ENCODE measurements around the gene GBX1. TPM values are rescaled to one million over a fixed set of nuclear protein-coding genes. Genes with fewer than 3 reads are reported as not detected.
A peak's percentile ranks its signal among the peaks of the same experiment; 100 is the strongest.

GBX1 gene
- total RNA-seq, 1 donor from 2014 or later: not detected

DNA sequence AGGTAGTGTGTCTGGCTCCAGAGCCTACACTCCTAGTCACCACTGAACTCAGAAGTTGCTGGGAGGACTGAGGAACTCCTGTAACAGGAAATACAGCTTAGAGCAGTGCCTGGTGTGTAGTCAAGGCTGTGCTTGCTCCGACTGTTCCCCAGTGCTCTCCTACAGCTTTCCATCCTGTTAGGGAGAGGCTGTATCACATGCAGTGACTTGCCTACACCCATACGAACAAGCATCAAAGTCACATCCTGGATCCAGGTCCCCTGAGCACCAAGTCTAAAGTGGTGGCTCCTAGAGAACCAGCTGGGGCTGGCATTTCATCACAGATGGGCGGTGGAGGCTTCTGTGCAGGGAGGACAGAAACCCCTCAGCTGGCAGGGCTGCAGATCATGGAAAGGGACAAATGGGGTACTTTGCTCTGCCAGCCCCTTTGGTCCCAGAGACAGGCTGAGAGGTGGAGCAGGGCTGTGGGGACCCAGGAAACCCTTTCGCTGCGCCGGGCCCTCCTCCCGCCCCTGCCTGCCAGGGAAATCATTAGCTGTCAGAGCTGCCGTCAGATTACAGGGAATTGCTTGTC is 11.9 kb upstream of the GBX1 start:
- H3K4me1 ChIP-seq: no peaks in the 10 kb centered on the region
- H3K27ac ChIP-seq: no peak overlapping the region
- no peaks in the 10 kb centered on the region for H3K27me3 ChIP-seq
- TF ChIP-seq, protein P1, sequence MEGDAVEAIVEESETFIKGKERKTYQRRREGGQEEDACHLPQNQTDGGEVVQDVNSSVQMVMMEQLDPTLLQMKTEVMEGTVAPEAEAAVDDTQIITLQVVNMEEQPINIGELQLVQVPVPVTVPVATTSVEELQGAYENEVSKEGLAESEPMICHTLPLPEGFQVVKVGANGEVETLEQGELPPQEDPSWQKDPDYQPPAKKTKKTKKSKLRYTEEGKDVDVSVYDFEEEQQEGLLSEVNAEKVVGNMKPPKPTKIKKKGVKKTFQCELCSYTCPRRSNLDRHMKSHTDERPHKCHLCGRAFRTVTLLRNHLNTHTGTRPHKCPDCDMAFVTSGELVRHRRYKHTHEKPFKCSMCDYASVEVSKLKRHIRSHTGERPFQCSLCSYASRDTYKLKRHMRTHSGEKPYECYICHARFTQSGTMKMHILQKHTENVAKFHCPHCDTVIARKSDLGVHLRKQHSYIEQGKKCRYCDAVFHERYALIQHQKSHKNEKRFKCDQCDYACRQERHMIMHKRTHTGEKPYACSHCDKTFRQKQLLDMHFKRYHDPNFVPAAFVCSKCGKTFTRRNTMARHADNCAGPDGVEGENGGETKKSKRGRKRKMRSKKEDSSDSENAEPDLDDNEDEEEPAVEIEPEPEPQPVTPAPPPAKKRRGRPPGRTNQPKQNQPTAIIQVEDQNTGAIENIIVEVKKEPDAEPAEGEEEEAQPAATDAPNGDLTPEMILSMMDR (IDR thresholded peaks at IDR 0.05): no peak
- H3K4me3 ChIP-seq: no peak overlapping the region
- intact Hi-C loops (cut with DNase I): loop anchor here (10.0 kb wide), 1 partner anchor 275 kb away; no protein-coding TSS in a partner anchor
- H3K36me3 ChIP-seq: no peaks in the 10 kb centered on the region
- DNase-seq (ENCODE audit: low spot score in 2 of 2): peak in 1 of 2 donors; percentile 38
- no peaks in the 10 kb centered on the region for H3K9me3 ChIP-seq

DNA sequence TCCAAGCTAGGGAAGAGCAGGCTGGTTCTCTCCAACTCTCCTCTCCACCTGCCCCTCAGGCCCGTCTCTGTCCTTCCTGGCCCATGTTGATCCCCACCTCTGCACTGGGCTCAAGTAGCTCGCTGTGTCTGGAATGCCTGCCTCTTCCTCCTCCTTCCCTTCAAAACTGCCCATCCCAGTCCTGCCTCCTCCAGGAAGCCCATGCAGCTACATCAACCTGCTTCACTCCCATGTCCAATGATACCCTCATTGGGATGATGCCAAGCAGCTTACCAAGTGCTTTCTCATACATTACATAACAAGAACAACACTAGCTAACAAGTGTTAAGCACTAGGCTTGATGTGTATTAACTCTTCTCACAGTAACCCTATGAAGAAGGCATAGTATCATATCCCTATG is 11.3 kb upstream of the GBX1 start:
- intact Hi-C loops (cut with DNase I): loop anchor here (10.0 kb wide), 1 partner anchor 274 kb away; no protein-coding TSS in a partner anchor
- TF ChIP-seq, protein P1 (IDR thresholded peaks at IDR 0.05): no peak
- Histone ChIP-seq H3K4me1 (no peaks in the 10 kb centered on the region), H3K27me3 (no peaks in the 10 kb centered on the region), H3K9me3 (no peaks in the 10 kb centered on the region), H3K27ac (no peak overlapping the region), H3K4me3 (no peak overlapping the region), H3K36me3 (no peaks in the 10 kb centered on the region)
- peak in 1 of 2 donors; percentile 52 for DNase-seq (ENCODE audit: low spot score in 2 of 2)

GRCh38 chr7:151178236-151178635 is 10.7 kb upstream of the GBX1 start:
- Histone ChIP-seq H3K9me3 (no peaks in the 10 kb centered on the region), H3K4me1 (no peaks in the 10 kb centered on the region), H3K36me3 (no peaks in the 10 kb centered on the region), H3K4me3 (no peak overlapping the region), H3K27me3 (peaks cover under 1% of the 10 kb centered on the region), H3K27ac (no peak overlapping the region)
- TF ChIP-seq, protein P1 (IDR thresholded peaks at IDR 0.05): no peak
- DNase-seq (ENCODE audit: low spot score in 2 of 2): peak in 1 of 2 donors; percentile 43
- intact Hi-C loops (cut with DNase I): loop anchor here (10.0 kb wide), 1 partner anchor 273 kb away; no protein-coding TSS in a partner anchor

DNA sequence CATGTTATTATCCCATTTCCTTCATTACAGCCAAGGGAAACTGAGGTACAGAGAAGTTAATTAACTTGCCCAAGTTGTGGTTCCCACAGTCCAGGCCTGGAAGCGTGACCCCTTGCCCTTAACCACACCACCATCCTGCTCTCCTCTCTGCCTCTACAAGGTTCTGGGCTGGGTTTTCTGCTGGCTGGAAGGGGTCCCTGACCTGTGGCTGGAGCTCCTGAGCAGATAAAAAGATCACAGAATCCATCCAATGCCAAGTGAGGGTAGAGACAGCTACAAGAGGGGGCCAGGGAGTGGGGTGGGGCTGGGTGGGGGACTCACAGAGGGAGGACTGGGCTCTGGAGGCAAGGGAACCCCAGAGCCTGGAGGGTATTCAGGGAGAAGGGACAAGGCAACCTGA is 9.8 kb upstream of the GBX1 start:
- Histone ChIP-seq H3K9me3 (no peaks in the 10 kb centered on the region), H3K27ac (no peak overlapping the region), H3K27me3 (peaks cover 7% of the 10 kb centered on the region), H3K4me3 (no peak overlapping the region), H3K4me1 (no peaks in the 10 kb centered on the region), H3K36me3 (no peaks in the 10 kb centered on the region)
- intact Hi-C loops (cut with DNase I): loop anchor here (10.0 kb wide), 1 partner anchor 273 kb away; no protein-coding TSS in a partner anchor
- DNase-seq (ENCODE audit: low spot score in 2 of 2): peak in 1 of 2 donors; percentile 22
- TF ChIP-seq, protein P1 (IDR thresholded peaks at IDR 0.05): no peak

- TF ChIP-seq, protein P1 (IDR thresholded peaks at IDR 0.05): no peak
- no peak overlapping the region for H3K27ac ChIP-seq
- intact Hi-C loops (cut with DNase I): loop anchor here (10.0 kb wide), 1 partner anchor 272 kb away; no protein-coding TSS in a partner anchor
- peaks cover 7% of the 10 kb centered on the region for H3K27me3 ChIP-seq
- no peaks in the 10 kb centered on the region for H3K9me3 ChIP-seq
- no peak for DNase-seq (ENCODE audit: low spot score in 2 of 2)
- no peak overlapping the region for H3K4me3 ChIP-seq
- H3K36me3 ChIP-seq: no peaks in the 10 kb centered on the region
- H3K4me1 ChIP-seq: no peaks in the 10 kb centered on the region
These were observed 8.9 kb upstream of the GBX1 start for GRCh38 chr7:151176401-151176800.
